ENCODE data around the gene FAM120B.
"Not testable (repeated sequence)": the region's sequence is repeated elsewhere in the genome, so short reads cannot be mapped to it uniquely, and the experiment has no call there.

FAM120B gene, protein sequence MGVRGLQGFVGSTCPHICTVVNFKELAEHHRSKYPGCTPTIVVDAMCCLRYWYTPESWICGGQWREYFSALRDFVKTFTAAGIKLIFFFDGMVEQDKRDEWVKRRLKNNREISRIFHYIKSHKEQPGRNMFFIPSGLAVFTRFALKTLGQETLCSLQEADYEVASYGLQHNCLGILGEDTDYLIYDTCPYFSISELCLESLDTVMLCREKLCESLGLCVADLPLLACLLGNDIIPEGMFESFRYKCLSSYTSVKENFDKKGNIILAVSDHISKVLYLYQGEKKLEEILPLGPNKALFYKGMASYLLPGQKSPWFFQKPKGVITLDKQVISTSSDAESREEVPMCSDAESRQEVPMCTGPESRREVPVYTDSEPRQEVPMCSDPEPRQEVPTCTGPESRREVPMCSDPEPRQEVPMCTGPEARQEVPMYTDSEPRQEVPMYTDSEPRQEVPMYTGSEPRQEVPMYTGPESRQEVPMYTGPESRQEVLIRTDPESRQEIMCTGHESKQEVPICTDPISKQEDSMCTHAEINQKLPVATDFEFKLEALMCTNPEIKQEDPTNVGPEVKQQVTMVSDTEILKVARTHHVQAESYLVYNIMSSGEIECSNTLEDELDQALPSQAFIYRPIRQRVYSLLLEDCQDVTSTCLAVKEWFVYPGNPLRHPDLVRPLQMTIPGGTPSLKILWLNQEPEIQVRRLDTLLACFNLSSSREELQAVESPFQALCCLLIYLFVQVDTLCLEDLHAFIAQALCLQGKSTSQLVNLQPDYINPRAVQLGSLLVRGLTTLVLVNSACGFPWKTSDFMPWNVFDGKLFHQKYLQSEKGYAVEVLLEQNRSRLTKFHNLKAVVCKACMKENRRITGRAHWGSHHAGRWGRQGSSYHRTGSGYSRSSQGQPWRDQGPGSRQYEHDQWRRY

DNA sequence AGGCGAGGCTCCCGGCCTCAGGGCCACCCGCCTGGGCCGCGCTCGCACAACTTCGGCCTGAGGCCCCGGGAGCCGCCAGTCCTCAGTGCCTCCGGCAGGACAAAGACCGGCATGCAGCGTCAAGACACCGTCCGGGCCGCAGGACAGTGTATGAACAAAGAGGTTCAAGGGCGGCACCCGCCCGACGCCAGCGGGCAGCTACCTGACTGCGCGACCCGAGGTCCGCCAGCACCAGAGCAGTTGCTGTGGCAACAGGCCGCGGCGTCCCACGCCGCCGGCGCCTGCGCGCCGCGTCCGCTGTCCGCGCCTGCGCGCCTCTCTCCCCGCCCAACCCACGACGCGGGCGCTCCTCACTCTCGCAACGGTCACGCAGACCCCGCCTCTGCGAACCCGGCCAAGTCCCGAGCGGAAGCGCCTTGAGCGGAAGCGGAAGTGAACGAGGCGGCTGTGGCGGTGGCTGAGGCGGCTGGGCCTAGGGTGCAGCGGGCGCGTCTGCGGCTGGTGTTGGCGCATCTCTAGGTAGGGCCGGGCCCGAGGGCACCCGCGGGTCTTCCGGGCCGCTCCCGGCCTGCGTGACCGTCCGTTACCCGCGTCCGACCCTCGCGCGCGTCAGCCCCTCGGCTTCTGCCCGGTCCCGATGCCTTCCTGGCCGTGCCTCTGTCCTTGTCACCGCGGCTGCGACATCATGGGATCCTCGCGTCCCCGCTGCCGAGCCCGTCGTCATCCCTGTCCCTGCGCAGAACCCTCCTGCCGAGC, at the start of gene FAM120B:
TSS of gene FAM120B (plus strand) at position 435 of the 756 bp plus-strand sequence. CDS start 10,633 bp downstream, outside the sequence.
- peak; percentile 99 for DNase-seq

DNA sequence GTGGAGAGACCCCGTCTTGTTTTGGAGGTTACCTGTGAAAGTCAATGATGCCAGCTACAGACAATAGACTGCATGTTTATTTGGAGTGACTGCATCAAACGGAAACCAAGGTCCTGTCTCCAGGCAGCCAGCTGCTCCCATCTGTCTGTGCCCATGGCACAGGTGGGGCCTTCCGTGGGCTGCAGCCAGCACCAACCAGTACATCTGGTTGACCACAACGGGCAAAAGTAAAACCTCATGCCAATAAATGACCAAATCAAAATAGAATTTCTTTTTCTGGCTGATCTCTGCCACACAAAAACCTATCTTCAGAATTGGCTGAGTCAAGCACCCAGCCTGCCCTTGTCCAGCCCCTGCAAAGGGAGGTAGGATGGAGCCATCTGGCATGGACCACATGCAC, 49.2 kb upstream of the FAM120B start:
- no peak for DNase-seq

DNA sequence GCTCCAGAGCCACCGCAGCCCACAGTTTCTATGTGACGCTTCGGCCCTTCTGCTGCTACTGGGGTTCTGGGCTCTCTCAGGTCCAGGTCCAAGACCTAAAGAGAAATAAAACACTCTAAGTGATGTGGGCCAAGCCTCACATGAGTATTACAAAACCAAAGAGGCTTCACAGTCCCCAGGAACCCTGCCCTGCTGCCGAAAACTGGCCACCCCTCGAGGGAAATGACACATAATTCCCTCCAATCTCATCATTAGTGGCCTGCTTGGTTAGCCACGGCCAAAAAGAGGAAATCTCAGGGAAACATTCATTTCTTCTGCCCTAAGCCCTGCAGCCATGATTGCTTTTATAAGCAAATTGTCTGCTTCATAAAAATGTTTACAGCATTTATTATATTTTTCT, 48.2 kb upstream of the FAM120B start:
- no peak for DNase-seq

DNA sequence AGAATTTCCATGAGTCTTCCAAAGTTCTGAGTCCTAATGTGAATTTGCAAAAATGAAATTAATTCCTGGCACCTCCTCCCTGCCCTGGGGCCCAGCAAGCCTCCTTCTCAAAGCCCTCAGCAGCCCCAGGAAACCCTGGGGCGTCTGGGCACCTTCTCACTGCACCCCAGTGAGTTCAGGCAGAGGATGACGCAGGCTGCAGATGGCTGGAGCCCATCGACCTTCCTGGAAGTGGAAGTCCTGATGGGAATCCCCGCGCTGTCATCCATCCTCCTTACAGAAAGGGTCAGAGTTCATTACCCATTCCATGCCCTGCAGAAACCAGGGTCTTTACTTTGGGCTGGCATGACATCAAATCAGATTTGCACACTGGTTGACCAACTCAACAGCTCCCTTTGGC, 47.3 kb upstream of the FAM120B start:
- no peak for DNase-seq

DNA sequence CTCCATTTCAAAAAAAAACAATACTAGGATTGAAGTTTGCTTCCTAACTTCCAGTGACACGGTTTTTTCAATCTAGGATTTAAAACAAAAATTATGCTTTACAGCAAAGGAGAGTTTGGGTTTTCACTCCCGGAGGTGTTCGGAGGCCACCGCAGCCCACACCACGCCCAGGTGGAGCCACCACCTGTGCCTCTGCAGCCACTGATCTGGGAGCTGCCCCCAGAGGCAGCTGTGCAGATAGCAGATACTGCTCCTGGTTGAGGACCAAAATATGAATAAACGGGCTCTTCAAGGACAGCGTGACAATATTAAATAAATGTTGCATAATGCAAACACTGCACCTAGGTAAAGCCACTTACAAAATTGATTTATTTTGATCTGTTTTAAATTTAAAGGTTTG, 45.9 kb upstream of the FAM120B start:
- peak; percentile 36 for DNase-seq

DNA sequence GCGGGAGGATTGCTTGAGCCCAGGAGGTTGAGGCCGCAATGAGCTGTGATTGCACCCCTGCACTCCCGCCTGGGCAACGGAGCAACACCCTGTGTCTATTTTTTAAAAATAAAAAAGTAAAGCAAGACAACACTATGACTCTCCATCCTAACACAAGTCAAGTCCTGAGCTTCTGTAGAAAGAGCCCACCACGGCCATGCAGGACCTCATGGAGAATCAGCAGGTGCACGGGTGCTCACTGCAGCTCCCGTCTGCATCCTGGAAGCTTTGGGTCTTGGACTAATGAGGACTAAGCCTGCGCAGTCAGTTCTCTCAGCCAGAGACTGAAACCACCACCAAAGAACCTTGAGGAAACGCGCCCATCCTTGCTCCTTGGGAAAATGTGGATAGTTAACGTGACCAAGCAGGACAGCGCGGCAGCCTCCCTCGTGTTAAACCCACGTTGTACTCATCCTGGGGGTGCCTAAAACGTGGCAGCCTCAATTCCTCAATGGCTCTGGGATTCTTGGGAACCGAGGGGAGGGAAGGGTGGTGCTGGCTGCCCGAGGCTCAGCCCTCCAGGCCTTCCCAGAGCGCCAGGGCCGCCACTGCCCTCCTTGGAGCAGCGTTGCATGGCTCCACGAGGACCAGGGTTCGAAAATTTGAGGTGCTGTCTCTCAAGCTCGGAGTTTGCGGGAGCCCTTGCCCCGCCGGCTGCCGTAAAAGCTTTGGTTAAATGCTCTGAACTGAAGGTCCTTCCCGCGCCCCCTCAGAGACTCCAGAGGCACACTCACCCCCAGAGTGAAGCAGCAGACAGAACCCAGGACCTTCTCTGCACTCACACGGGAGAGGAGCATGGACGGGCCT, 44.7 kb upstream of the FAM120B start:
- DNase-seq, result no peak

DNA sequence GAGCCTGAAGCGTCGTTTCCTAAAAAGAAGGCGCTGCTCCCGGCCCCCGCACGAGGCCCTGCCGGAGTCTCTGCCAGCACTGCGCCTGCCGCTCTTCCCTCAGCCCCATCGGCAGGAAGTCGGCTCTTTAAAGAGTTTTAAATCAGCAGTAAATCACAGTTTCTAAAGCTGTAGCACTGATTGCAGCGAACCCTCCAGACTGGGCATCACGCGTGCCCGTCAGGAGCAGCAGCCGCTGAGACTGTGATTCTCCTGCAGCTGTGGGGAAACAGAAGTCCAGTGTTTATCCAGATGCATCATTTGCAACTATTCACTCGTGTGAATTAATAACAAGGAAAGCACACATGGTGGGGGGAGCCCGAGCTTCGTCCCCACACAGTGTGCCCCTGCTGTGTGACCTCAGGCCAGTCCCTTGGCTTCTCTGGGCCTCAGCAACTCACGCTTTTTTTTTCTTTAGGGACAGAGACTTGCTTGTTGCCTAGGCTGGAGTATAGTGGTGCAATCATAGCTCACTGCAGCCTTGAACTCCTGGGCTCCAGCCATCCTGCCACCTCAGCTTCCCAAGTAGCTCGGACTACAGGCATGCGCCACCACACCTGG, 44.0 kb upstream of the FAM120B start:
- DNase-seq, result no peak

DNA sequence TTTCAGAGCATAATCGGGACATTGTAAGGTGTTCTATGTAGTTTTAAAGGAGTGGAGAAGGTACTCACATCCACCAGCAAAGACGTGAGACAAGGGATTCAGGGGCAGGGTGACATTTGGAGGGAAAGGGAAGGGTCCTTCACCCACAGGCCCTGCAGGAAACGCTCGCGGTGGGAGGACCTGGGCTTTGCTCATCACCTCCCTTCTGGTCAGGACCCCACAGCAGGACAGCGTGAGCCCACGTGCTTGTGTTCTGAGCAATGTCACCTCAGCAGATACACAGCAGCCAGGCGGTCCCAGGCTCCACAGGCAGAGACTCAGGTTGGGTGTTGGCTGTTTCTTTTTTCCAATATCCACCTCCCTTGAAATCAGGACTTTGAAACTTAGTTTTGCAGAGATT, 43.1 kb upstream of the FAM120B start:
- DNase-seq, result no peak

DNA sequence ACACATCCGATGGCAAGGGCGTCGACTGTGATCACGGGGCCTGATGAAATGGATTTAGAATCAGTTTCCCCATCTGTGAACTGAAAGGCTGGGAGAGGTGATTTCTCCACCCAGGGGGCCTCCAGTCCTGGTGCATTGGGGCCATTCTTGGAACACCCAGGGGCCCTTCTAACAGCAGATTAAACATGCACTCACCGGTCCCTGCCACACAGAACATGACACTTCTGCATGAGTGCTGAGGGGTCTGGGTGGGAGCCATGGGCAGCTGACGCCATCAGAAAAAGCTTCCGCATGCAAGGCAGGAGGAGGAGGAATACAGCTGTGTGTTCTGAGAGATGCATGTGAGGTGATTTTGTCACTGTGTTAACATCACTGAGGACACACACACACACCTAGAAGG, 42.5 kb upstream of the FAM120B start:
- no peak for DNase-seq

DNA sequence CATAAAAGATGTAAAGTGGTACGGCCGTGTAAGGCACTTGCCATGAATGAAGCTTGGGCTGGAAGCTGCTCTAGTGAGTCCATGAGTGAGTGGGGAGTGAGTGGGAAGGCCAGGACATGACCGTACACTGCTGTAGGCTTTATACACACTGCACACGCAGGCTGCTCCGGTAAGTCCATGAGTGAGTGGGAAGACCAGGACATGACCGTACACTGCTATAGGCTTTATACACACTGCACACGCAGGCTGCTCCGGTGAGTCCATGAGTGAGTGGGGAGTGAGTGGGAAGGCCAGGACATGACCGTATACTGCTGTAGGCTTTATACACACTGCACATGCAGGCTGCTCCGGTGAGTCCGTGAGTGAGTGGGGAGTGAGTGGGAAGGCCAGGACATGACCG, 41.9 kb upstream of the FAM120B start:
- not testable (repeated sequence) for DNase-seq

DNA sequence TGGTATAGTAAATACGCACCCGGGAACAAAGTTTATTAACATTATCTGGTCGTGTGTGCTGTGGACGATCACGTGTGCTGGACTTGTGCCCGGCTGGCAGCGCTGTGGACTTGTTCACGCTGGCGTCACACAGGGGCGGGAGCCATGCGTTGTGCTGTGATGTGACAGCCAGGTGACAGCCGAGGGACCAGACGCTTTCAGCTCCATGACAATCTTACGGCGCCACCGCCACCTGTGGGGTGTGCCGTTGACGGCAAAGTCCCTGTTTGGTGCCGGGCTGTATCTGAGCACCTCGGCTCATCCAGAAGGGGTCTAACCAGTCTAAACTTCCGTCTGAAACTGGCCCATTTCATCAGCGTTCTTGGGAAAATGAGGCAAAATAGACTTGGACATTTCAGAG, 40.9 kb upstream of the FAM120B start:
- peak; percentile 20 for DNase-seq

DNA sequence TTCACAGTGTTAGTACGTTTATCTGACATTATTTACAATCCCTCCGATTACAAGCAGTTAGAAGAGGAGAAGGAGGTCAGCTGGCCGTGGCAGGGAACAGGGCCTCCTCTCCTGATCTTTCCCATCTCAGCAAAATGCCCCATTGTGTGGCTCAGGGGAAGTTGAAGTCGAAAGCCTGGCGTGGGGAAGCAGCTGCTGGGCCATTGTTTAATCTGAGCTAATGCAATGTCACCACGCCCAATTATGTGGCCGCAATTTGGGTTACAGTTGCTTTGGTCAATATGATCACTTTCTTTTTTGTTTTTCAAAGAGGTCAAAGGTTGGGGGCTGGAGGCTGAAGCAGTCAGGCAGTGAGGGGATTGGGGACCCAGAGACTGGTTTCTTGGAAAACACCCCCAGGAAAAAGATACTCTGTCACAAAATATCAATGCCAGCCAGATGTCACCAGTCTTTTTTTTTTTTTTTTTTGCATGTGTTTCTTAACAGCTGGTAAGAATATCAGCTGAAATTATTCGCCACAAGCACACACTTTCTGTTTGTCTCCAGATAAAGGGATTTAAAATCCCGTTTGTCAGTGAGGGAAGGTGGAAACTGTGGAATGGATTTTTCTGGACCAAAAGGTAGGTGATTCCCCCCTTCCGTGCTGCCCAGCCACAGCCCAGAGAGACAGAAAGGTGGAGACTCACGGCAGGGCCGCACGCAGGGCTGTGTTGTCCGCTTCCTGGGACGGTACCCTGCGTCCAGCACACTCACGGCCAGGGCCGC, 40.3 kb upstream of the FAM120B start:
- peak; percentile 19 for DNase-seq

DNA sequence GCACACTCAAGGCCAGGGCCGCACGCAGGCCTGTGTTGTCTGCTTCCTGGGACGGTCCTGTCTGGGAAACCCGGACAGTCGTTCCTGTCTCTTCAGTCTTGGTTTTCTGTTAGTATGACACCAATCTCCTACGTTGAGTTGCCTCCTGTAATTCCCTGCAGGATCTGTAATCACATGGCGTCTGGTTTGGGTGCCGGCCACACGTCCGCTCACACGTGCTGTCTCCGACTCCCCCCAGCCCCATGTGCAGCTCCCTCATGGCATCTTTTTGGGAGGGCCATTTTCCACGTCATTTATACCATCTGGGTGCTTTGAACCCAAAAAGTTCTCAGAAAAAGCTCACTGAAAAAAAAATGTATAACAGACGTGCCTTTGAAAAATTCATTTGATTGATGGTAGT, 38.9 kb upstream of the FAM120B start:
- DNase-seq, result no peak

DNA sequence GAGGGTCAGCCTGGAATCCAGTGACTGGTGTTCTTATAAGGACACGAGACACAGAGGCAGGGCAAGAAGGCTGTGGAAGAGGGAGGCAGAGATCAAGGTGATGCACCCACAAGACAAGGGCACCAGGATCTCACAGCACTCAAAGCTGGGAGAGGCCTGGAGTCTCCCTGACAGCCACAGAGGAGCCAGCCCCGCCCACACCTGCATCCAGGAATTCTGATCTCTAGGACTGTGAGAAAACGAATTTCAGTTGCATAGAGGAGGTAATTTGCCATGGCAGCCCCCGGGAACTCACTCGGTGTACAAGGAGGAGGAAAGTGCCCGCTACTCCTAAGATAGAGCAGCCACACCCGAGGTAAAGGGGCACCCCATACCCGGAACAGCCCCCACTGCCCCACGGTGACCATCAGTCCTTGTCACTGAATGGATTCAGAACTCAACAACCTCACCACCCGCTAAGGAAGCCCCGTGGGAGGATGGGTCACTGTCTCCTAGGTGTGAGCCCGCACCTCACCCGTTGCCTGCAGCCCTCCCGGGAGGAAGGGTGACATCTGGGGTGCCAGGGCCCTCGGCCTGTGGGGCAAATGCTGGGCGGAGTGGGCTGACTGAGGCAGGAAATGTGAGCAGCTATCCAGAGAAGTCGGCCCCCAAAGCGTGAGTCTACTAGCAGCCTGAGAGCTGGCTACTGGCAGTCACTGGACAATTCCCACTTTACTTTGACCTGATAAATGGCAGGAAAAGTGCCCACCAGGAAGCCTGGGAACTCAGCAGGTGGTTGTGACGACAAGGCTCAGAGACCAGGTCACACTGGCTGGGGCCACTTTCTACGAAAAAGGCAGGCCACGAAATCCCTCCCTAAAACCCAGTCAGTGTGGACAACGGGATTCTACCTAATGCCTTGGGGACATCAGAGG, 38.1 kb upstream of the FAM120B start:
- peak; percentile 75 for DNase-seq

DNA sequence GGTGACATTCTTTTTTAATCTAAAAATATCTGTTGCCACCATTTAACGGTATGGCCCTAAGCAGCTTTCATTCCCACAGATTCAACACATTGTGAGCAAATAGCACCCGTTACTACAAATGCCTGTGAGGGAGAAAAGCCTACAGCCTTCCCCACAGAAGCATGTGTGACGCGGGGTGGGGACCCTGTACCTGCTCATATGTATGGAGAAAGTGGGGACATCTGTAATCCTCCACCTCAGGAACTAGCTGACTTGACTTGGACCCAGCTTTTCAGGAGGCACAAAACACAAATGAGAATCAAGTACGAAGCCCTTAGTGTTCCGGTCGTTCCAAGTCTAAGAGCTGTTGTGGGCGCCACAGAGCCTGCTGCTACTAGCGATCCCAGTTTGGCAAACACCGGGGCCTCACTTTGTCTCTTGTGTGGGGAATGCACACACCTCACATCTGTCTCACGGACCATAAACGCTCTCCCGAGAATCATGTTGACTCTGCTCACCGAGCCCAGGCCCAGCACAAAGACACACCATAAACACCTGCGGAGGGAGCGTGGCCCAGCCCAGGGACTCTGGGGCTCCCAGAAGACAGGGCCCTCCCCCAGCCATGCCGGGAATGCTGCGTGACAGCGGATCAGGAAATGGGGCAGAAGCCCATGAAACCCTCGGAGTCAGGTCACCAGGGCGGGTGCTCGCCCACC, 37.3 kb upstream of the FAM120B start:
- peak; percentile 99 for DNase-seq

DNA sequence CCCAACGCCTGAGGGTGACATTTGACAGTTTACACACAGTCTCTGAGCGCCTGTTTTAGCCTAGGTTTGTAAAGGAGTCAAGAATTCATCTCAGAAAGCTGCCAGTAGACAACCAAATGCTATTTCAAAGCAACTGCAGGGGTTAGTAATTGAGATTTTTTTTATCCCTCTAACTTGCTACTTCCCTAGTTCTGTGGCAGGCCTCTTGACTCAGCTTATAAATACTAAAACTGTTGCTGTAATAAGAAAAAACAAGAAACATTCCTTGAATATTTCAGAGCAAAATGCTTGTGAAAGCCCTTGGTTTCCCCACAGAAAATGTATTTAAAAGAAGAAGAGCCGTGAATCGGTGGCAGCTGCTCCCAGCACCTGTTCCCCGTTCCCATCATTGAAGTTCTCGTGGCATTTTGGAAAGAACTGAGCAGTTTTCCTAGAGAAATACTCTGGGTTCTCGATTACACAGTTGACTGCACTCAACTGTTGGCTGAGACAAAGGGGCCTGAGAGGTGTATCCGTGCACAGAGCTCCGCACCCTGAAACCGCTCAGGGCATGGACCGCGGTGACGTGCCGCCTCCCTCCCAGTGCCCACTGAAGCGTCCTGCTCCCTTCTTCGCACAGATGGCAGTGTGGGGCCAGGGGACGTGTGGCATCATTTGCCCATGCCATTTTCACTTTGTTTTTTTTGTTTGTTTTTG, 36.6 kb upstream of the FAM120B start:
- peak; percentile 88 for DNase-seq

DNA sequence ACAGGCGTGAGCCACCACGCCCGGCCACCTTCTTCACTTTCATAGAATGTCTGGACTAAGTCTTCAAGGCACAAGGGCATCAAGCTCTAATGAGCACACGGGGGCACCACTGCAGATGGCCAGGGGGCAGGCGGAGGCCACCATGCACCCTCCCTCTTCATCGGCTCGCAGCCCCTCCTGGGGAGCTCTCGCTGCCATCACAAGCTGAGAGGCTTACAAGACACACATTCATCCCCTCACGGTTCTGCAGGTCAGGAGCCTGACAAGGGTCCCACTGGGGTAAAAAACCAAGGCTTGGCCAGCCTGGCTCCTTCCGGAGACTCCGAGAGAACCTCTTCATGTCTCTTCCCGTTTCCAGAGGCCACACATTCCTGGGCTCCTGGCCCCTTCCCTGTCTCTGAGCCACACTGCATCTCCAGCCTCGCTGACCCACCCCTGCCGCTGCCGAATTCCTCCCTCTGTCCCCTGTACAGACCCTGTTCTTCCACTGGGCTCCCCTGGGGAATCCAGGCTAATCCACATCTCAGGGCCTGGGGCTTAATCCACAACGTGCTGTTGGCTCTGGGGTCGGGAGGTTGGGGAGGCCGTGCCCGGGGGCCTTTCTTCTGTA, 35.5 kb upstream of the FAM120B start:
- DNase-seq, result no peak

DNA sequence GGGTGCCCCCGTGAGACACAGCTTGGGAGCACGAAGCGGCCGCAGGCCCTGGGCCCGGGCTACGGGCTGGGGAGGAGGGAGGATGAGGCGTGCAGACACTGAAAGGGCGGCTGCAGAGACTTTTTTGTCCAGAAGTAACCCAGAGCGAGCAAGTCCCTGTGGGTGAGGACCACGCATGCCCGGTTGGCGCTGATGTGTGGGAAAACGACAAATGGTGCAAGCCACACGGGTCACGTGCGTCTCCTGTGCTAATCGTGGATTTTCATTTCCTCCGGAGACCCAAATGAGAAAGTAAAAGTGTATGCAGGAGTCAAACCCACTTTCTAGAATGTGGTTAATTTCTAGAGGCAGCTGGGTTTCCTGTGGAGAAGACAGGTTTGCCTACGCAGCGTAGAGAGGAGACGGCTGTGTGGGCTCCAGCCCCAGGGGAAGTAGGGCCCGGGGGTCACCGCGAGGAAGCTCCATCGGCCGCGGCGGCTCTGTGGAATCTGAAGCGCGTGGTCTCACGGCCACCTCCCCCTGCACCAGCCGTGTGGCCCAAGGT, 34.7 kb upstream of the FAM120B start:
- DNase-seq, result no peak
